HCT116 (cell line): ENCODE results near the gene DQX1. TPM values are rescaled to one million over a fixed set of nuclear protein-coding genes. Genes with fewer than 3 reads are reported as not detected.

Source experiments
- ATAC-seq: fragments of 200-7000 bp; cut with Tn5 transposase; 2 replicates; pipeline ENCODE4 v1.9.1; 2020; ENCODE audit warnings: mild to moderate bottlenecking, moderate library complexity
- BruUV-seq: library from RNA; stranded (reverse); fragments of 400-500 nt; replicated peaks from 2 replicates; lab custom pipeline; 2021; lab: Mats Ljungman, UMichigan
- CTCF ChIA-PET: fragments of 300-600 bp; sonication (Branson Sonifier 250); formaldehyde crosslinking; loops from one replicate; lab custom pipeline; 2021; ENCODE audit warnings: antibody characterized with exemption; lab: Charles Lee
- POLR2A ChIA-PET: fragments of 300-600, 350-600 bp; sonication (Branson Sonifier 250); formaldehyde crosslinking; loops from one replicate; lab custom pipeline; 2021; ENCODE audit warnings: antibody characterized with exemption; lab: Charles Lee
- RAD21 ChIA-PET, 2 experiments: fragments of 300-600 bp; sonication (Branson Sonifier 250); formaldehyde crosslinking; loops; one replicate each; lab custom pipeline; 2023; ENCODE audit warnings: low total read pairs in 2 of 2; ENCODE audit not compliant: uncharacterized antibody in 2 of 2, unreplicated experiment in 2 of 2, low non-redundant PET in 1 of 2; lab: Charles Lee
- DNase-seq: peaks from one replicate; pipeline ENCODE4 v3.0.0-alpha.2; 2010; ENCODE audit warnings: low read depth, low spot score
- H2AFZ ChIP-seq: fragments of 200-600 bp; shearing (Covaris generic), sonication (generic); 2 replicates; pipeline ENCODE4 v1.6.1; 2017; ENCODE audit warnings: low read depth, mixed run types, mixed read lengths, antibody characterized with exemption, low read length; ENCODE audit not compliant: poor library complexity, severe bottlenecking
- H3K27ac ChIP-seq: 2 replicates; pipeline ENCODE4 v1.5.1; 2012; ENCODE audit warnings: low read depth, low read length
- H3K27me3 ChIP-seq: fragments of 200-600 bp; sonication (generic); 2 replicates; pipeline ENCODE4 v1.6.1; 2016; ENCODE audit warnings: mixed run types, low read length, mixed read lengths; ENCODE audit not compliant: insufficient read depth
- H3K36me3 ChIP-seq, 2 experiments: fragments of 200-500 bp in 1 of 2; fragments of 200-600 bp in 1 of 2; sonication (Bioruptor generic) in 1 of 2; sonication (generic) in 1 of 2; 2 replicates each; pipeline versions ENCODE4 v1.5.1 to v1.6.1; 2014 to 2016; ENCODE audit warnings: low read length in 2 of 2, inconsistent platforms in 1 of 2, mixed read lengths in 1 of 2, mixed run types in 1 of 2; ENCODE audit not compliant: insufficient read depth in 2 of 2, control insufficient read depth in 1 of 2
- H3K4me1 ChIP-seq, 2 experiments: fragments of 200-600 bp in 1 of 2; sonication (generic) in 1 of 2; 2 replicates each; pipeline versions ENCODE4 v1.5.1 to v1.6.1; 2012 to 2017; ENCODE audit warnings: low read length in 2 of 2, inconsistent platforms in 1 of 2, mild to moderate bottlenecking in 1 of 2, mixed read lengths in 1 of 2, mixed run types in 1 of 2, moderate library complexity in 1 of 2; ENCODE audit not compliant: insufficient read depth in 2 of 2, control insufficient read depth in 1 of 2
- H3K4me2 ChIP-seq: fragments of 200-600 bp; sonication (generic); 2 replicates; pipeline ENCODE4 v1.6.1; 2017; ENCODE audit warnings: mixed run types, low read length, mixed read lengths
- H3K4me3 ChIP-seq, 2 experiments: fragments of 200-600 bp in 1 of 2; sonication (generic) in 1 of 2; replicated peaks in 1 of 2; 2 replicates each; pipeline ENCODE4 v1.5.1; 2011 to 2016; ENCODE audit warnings: low read length in 2 of 2, control low read depth in 1 of 2, low read depth in 1 of 2, mild to moderate bottlenecking in 1 of 2, mixed read lengths in 1 of 2, mixed run types in 1 of 2
- H3K79me2 ChIP-seq: fragments of 200-600 bp; sonication (generic); 2 replicates; pipeline ENCODE4 v1.6.1; 2017; ENCODE audit warnings: mild to moderate bottlenecking, mixed run types, low read length, moderate library complexity, mixed read lengths; ENCODE audit not compliant: insufficient read depth
- H3K9ac ChIP-seq: fragments of 200-600 bp; sonication (generic); 2 replicates; pipeline ENCODE4 v1.6.1; 2016; ENCODE audit warnings: low read length, mixed read lengths
- H3K9me2 ChIP-seq: fragments of 200-600 bp; sonication (generic), shearing (Covaris generic); 2 replicates; pipeline ENCODE4 v1.6.1; 2017; ENCODE audit warnings: mixed run types, mild to moderate bottlenecking, moderate library complexity; ENCODE audit not compliant: insufficient read depth
- H3K9me3 ChIP-seq, 2 experiments: fragments of 200-500 bp in 1 of 2; fragments of 200-600 bp in 1 of 2; sonication (Bioruptor generic) in 1 of 2; sonication (generic) in 1 of 2; 2 replicates each; pipeline ENCODE4 v1.6.1; 2014 to 2017; ENCODE audit warnings: low read length in 2 of 2, mixed read lengths in 2 of 2, inconsistent platforms in 1 of 2, low read depth in 1 of 2, mild to moderate bottlenecking in 1 of 2, mixed run types in 1 of 2, moderate library complexity in 1 of 2; ENCODE audit not compliant: control insufficient read depth in 1 of 2, insufficient read depth in 1 of 2
- H4K20me1 ChIP-seq: fragments of 200-600 bp; sonication (generic), shearing (Covaris generic); 2 replicates; pipeline ENCODE4 v1.6.1; 2017; ENCODE audit warnings: mixed run types, mild to moderate bottlenecking, moderate library complexity; ENCODE audit not compliant: insufficient read depth
- CTCF ChIP-seq, 3 experiments: fragments of 200-600 bp in 1 of 3; sonication (generic) in 1 of 3; IDR thresholded peaks in 2 of 3; conservative IDR thresholded peaks in 1 of 3; 2 replicates each; pipeline ENCODE4 v1.5.1; 2012 to 2017; ENCODE audit warnings: low read depth in 2 of 3, low read length in 2 of 3, antibody characterized with exemption in 1 of 3, borderline replicate concordance in 1 of 3, control low read depth in 1 of 3, mild to moderate bottlenecking in 1 of 3, mixed read lengths in 1 of 3, mixed run types in 1 of 3, moderate library complexity in 1 of 3; ENCODE audit not compliant: insufficient read depth in 1 of 3
- EGR1 ChIP-seq: IDR thresholded peaks from 2 replicates; pipeline ENCODE4 v1.6.1; 2012; ENCODE audit warnings: low read depth
- EZH2 ChIP-seq: fragments of 200-600 bp; sonication (generic); IDR thresholded peaks from 2 replicates; pipeline ENCODE4 v1.6.1; 2017; ENCODE audit warnings: antibody characterized with exemption, mixed run types
- RAD21 ChIP-seq: IDR thresholded peaks from 2 replicates; pipeline ENCODE4 v1.6.1; 2012; ENCODE audit warnings: low read depth, mild to moderate bottlenecking
- SRF ChIP-seq: IDR thresholded peaks from 2 replicates; pipeline ENCODE4 v1.6.1; 2012; ENCODE audit warnings: low read depth
- YY1 ChIP-seq: IDR thresholded peaks from 2 replicates; pipeline ENCODE4 v1.6.1; 2011; ENCODE audit warnings: low read length, low read depth, moderate library complexity, mild to moderate bottlenecking; ENCODE audit not compliant: insufficient replicate concordance; ENCODE audit errors: extremely low read depth
- ZFX ChIP-seq: fragments of 450-650 bp; IDR thresholded peaks from 2 replicates; pipeline ENCODE4 v1.6.1; 2017
- ZNF274 ChIP-seq: fragments of 200-500 bp; sonication (Bioruptor generic); IDR thresholded peaks from 2 replicates; pipeline ENCODE4 v1.6.1; 2014; ENCODE audit warnings: mild to moderate bottlenecking, low read depth, low read length, inconsistent platforms
- intact Hi-C: fragments of 100-400 bp; cut with micrococcal nuclease; formaldehyde crosslinking; loops from 2 replicates; pipeline ENCODE4 v1.10.0; 2022
- total RNA-seq: library from RNA; stranded (reverse); gene quantifications from one replicate; pipeline ENCODE4 v1.2.1, GENCODE V29; 2021; ENCODE audit not compliant: unreplicated experiment

Gene DQX1
- total RNA-seq, 1 experiment from 2014 or later: 0.98 TPM

DNA sequence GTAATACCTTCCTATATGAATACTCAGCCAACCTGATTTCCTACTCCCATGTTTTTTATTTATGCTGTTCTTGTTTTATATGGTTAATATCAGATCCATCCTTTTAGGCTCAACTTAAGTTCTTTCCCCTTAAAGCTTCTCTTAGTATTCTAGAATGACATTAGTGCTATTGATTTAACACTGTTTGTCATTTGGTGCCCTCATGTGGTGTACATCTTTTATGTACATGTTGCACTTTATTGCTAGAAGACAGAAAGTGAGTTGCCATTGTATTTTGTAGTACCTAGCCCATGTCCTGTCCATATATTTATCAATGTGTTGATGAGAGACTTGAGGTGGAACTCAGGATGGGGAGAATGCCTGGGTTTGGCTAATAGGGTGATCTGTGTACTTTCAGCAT is 6.2 kb upstream of the DQX1 start:
- no TSS peak for BruUV-seq
- H3K79me2 ChIP-seq: peaks cover 34% of the 10 kb centered on the region
- POLR2A ChIA-PET: interaction anchor here (1.3 kb wide), 1 partner anchor 28 kb away, joined by 4 read pairs; no protein-coding TSS in a partner anchor
- H3K27me3 ChIP-seq: no peaks in the 10 kb centered on the region
- no peaks in the 10 kb centered on the region for H3K9me3 ChIP-seq
- no peaks in the 10 kb centered on the region for H3K9me2 ChIP-seq
- TF ChIP-seq CTCF (IDR thresholded peaks at IDR 0.05 in 2 of 3, conservative IDR thresholded peaks at IDR 0.05 in 1 of 3; ENCODE audit: borderline replicate concordance in 1 of 3, insufficient read depth in 1 of 3, low read depth in 2 of 3, low read length in 2 of 3) (peak in 2 of 3 experiments; percentile 35 to 53; a peak in 3 of 6 replicates), YY1 (no peak)
- H3K36me3 ChIP-seq: peaks cover 8 to 14% of the 10 kb centered on the region in 2 experiments; a peak in 3 of 4 replicates
- no peak for DNase-seq
- no peaks in the 10 kb centered on the region for H4K20me1 ChIP-seq
- CTCF ChIA-PET: interaction anchor here (0.8 to 2.3 kb wide), 8 partner anchors 13 to 705 kb away, joined by 3 to 12 read pairs (median 6); partner anchors contain the start of genes CCDC142 and TTC31
- RAD21 ChIA-PET: interaction anchor here in 1 of 2 experiments (0.6 kb wide), 1 partner anchor 48 kb away, joined by 3 read pairs; no protein-coding TSS in a partner anchor
- ATAC-seq: no peak
- H3K9ac ChIP-seq: no peak overlapping the region
- no peak overlapping the region for H3K4me3 ChIP-seq
- intact Hi-C loops: loop anchor here (1.0 to 5.0 kb wide), 2 partner anchors 199 to 280 kb away; no protein-coding TSS in a partner anchor
- H3K4me1 ChIP-seq: peaks cover 14 to 22% of the 10 kb centered on the region in 2 experiments
- no peak overlapping the region for H3K27ac ChIP-seq
- H2AFZ ChIP-seq: no peak overlapping the region
- no peak overlapping the region for H3K4me2 ChIP-seq

GRCh38 chr2:74531666-74532065 is 5.6 kb upstream of the DQX1 start:
- no peak overlapping the region for H3K27ac ChIP-seq
- no peak for ATAC-seq
- H3K9me2 ChIP-seq: no peaks in the 10 kb centered on the region
- no peaks in the 10 kb centered on the region for H3K9me3 ChIP-seq
- 0 out of 2 replicates have a peak overlapping the region, but pooled peaks have one; percentile 86 for H3K4me2 ChIP-seq
- no TSS peak for BruUV-seq
- TF ChIP-seq EZH2: no peak
- no peak for TF ChIP-seq CTCF (IDR thresholded peaks at IDR 0.05 in 2 of 3, conservative IDR thresholded peaks at IDR 0.05 in 1 of 3; ENCODE audit: borderline replicate concordance in 1 of 3, insufficient read depth in 1 of 3, low read depth in 2 of 3, low read length in 2 of 3)
- TF ChIP-seq EGR1: no peak
- no peak for TF ChIP-seq RAD21
- TF ChIP-seq ZFX: no peak
- TF ChIP-seq ZNF274: no peak
- no peak for TF ChIP-seq SRF
- TF ChIP-seq, all 23 proteins: peak for 0
- Histone ChIP-seq H4K20me1 (no peaks in the 10 kb centered on the region), H3K79me2 (peaks cover 40% of the 10 kb centered on the region), H3K27me3 (no peaks in the 10 kb centered on the region), H3K4me3 (no peak overlapping the region), H3K36me3 (peaks cover 13 to 19% of the 10 kb centered on the region in 2 experiments), H2AFZ (no peak overlapping the region), H3K9ac (no peak overlapping the region), H3K4me1 (peaks cover 14 to 27% of the 10 kb centered on the region in 2 experiments)
- no peak for DNase-seq
- ChIA-PET RAD21 (interaction anchor here in 1 of 2 experiments (0.6 kb wide), 1 partner anchor 47 kb away, joined by 3 read pairs; no protein-coding TSS in a partner anchor), CTCF (interaction anchor here (0.9 to 2.3 kb wide), 7 partner anchors 13 to 705 kb away, joined by 3 to 12 read pairs (median 6); partner anchors contain the start of genes CCDC142 and TTC31), POLR2A (interaction anchor here (1.3 kb wide), 1 partner anchor 27 kb away, joined by 4 read pairs; no protein-coding TSS in a partner anchor)
- intact Hi-C loops: loop anchor here (1.0 to 5.0 kb wide), 2 partner anchors 198 to 279 kb away; no protein-coding TSS in a partner anchor
